ENCODE data around the gene CNNM4.
A peak's percentile ranks its signal among the peaks of the same experiment; 100 is the strongest.

The CNNM4 gene

DNA sequence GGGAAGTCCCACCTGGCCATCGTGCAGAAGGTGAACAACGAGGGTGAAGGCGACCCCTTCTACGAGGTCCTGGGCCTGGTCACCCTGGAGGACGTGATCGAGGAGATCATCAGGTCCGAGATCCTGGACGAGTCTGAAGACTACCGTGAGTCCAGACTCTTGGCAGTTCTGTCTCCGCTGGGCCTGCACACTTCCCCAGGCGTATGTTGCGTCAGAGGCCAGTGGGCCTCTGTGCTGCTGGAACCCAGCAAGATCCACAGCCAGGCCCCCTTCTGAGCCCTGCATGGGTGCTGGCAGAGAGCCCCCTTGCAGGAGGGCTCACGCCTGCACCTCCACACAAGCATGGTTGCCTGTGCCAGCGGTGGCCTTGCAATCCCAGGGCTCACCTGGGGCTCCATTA, 64.4 kb downstream of the CNNM4 start:
- Mint-ChIP-seq H3K36me3 (peaks cover 8% of the 10 kb centered on the region), H3K4me3 (no peak overlapping the region), H3K9me3 (no peaks in the 10 kb centered on the region), H3K27ac (no peak overlapping the region), H3K4me1 (peaks cover 17% of the 10 kb centered on the region), H3K27me3 (no peaks in the 10 kb centered on the region)

DNA sequence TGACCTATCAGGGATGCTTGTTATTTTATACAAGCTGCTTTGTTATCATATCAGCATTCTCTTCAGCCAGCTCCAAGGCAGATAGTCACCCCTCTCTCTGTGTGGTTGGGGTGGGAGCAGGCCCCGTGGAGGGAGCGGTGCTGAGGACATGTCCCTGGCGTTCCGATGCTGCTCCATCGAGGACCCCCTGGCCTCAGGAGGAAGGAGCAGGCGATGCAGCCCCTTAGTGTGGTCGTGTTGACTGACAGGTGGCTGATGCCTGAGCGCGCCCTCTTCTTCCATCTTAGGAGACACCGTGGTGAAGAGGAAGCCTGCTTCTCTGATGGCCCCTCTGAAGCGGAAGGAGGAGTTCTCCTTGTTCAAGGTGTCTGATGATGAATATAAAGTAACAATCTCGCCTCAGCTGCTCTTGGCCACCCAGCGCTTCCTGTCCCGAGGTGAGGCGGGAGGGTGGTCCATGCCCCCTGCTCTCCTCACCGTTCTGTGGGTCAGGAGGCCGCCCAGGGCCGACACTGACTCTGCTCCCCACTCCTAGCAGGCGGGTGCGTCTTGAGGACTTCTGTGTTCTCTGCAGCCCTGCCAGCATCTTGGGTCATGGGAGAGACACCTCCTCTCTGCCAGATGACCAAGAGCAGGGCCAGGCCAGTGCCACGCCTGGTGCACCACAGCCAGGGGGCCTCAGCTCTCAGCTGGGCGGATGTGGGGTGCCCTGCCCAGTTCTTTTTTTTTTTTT, 66.0 kb downstream of the CNNM4 start:
- no peaks in the 10 kb centered on the region for H3K9me3 Mint-ChIP-seq
- H3K36me3 Mint-ChIP-seq, result peaks cover 8% of the 10 kb centered on the region
- H3K4me1 Mint-ChIP-seq, result peaks cover under 1% of the 10 kb centered on the region
- H3K27ac Mint-ChIP-seq, result no peak overlapping the region
- H3K4me3 Mint-ChIP-seq, result no peak overlapping the region
- H3K27me3 Mint-ChIP-seq, result no peaks in the 10 kb centered on the region

DNA sequence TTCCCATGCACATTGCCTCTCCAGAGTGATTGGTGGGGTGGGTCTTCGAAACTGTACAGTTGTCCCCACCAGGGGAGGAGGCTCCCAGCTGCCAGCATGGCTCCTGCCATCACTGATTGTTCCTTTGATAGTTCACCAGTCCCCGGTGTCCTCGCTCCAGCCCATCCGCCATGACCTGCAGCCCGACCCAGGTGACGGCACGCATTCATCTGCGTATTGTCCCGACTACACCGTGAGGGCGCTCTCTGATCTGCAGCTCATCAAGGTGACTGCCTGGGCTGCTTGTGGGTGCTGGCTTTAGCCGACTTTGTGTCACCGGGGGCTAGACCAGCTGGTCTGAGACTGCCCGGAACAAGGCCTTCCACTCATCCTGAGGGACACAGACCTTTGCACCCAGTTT, 67.7 kb downstream of the CNNM4 start:
- Mint-ChIP-seq H3K27me3 (no peaks in the 10 kb centered on the region), H3K36me3 (peaks cover 10% of the 10 kb centered on the region), H3K9me3 (no peaks in the 10 kb centered on the region), H3K4me1 (no peaks in the 10 kb centered on the region), H3K4me3 (no peak overlapping the region), H3K27ac (no peak overlapping the region)

DNA sequence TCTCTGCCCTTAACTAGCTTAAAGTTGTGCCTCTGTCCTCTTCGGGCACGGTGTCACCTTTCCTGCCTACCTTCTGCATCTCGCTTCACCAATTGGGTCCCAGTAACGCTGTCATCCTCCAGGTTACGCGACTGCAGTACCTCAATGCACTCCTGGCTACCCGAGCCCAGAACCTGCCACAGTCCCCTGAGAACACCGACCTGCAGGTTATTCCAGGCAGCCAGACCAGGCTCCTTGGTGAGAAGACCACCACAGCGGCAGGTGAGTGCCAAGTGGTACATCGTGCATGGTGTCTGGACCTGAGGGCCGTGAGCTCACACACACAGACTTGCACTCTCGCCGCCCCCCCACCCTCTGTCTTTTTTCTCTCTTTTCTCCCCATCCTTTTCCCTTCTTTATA, 68.2 kb downstream of the CNNM4 start:
- Mint-ChIP-seq H3K4me3 (no peak overlapping the region), H3K27ac (no peak overlapping the region), H3K36me3 (peaks cover 10% of the 10 kb centered on the region), H3K9me3 (no peaks in the 10 kb centered on the region), H3K27me3 (no peaks in the 10 kb centered on the region), H3K4me1 (no peaks in the 10 kb centered on the region)

DNA sequence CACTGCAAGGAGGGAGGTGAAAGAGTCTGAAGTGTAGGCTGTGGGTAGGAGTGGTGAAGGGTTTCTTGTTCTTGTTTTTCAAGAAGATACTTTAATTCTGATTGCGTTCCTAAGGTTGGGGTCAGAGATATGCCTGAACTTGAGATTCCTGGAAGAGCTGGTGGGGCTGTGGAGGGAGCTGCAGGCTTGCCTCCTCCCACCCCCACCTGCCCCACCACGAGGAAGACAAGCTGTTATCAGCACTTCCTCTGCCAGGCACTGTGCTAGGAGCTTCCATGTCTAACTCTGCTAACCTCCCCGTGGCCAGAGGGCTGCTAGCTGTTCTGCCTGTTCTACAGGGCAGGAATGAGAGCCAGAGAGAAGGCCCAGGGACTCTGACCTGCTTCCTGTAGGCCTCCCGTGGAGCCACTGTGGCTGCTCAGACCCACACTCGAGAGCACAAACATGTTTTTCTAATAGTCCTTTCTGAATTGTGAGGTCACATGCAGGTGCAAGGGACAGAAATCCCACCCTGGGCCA, 69.4 kb downstream of the CNNM4 start:
- no peak overlapping the region for H3K4me3 Mint-ChIP-seq
- no peaks in the 10 kb centered on the region for H3K27me3 Mint-ChIP-seq
- no peak overlapping the region for H3K27ac Mint-ChIP-seq
- peaks cover 10% of the 10 kb centered on the region for H3K36me3 Mint-ChIP-seq
- H3K9me3 Mint-ChIP-seq, result no peaks in the 10 kb centered on the region
- no peaks in the 10 kb centered on the region for H3K4me1 Mint-ChIP-seq

DNA sequence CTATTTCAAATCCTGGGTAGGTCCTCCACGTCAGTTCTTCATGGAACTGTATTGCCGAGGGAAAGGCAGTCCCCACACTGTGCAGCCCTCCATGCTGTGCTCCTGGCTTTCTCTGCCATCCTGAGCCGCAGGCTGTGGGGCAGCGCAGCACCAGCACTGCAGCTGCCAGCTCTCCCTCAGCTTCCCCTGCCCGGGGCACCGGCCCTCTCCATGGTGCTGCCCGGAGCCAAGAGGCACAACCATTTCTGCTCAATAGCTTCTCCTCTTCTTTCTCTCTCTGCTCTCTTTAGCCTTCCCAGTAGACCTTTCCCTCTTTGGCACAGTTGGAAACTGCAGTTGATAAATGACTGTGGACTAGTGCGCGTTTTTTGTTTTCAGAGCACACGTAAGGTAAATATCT, 71.0 kb downstream of the CNNM4 start:
- no peak overlapping the region for H3K27ac Mint-ChIP-seq
- no peaks in the 10 kb centered on the region for H3K27me3 Mint-ChIP-seq
- H3K9me3 Mint-ChIP-seq, result no peaks in the 10 kb centered on the region
- H3K4me3 Mint-ChIP-seq, result no peak overlapping the region
- H3K4me1 Mint-ChIP-seq, result no peaks in the 10 kb centered on the region
- peaks cover 10% of the 10 kb centered on the region for H3K36me3 Mint-ChIP-seq

DNA sequence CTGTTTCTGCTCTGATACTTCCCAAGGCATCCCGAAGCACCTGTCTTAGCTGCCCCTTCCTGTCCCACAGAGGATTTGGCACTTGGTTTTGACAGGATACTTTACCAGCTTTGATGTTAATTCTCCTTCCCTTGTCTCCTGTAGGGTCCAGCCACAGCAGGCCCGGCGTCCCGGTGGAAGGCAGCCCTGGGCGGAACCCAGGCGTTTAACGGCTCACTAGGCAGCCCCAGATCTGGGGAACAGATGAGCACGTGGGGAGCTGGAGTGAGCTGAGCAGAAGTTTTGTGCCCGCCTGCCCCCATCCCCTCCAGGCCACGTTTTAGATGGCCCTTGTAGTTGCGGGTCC, 71.7 kb downstream of the CNNM4 start:
- Mint-ChIP-seq H3K27me3 (no peaks in the 10 kb centered on the region), H3K4me3 (no peak overlapping the region), H3K9me3 (no peaks in the 10 kb centered on the region), H3K36me3 (peaks cover 10% of the 10 kb centered on the region), H3K27ac (no peak overlapping the region), H3K4me1 (no peaks in the 10 kb centered on the region)

DNA sequence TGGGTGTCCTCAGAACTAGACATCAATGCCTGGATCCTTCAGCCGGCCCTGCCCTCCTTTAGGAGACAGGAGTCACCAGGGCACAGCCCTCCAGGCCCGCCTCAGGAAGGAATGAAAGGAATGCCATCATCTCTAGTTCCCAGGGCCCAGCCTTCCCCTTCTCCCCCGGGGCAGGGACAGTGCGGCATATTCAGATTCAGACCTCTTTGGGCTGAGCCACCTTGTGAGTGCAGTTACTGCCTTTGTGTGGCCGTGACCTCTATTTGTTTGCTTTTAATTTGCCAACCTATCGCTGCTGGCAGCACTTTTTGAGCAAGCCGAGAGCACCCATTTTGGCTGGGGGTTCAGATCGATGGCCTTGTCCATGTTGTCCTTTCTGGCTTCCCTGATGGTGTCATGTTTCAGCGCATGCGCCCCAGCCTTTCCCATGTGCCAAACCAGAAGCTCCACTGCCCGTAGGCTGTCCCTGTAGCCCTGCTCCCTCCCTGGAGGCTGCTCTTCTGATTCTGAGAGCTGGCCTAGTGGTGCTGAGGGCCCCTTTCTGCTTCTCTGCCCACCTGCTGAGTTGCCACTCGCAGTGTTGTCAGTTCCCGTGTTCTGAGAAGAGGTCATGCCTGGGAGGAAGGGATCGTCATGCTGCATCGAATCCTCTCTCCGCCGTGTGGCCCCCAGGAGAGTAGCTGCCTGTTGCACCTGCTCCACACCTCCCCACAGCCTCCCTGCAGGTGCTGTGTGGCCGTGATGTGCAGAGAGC, 72.2 kb downstream of the CNNM4 start:
- no peak overlapping the region for H3K4me3 Mint-ChIP-seq
- H3K27me3 Mint-ChIP-seq, result no peaks in the 10 kb centered on the region
- no peaks in the 10 kb centered on the region for H3K4me1 Mint-ChIP-seq
- H3K27ac Mint-ChIP-seq, result no peak overlapping the region
- no peaks in the 10 kb centered on the region for H3K9me3 Mint-ChIP-seq
- peaks cover 10% of the 10 kb centered on the region for H3K36me3 Mint-ChIP-seq

DNA sequence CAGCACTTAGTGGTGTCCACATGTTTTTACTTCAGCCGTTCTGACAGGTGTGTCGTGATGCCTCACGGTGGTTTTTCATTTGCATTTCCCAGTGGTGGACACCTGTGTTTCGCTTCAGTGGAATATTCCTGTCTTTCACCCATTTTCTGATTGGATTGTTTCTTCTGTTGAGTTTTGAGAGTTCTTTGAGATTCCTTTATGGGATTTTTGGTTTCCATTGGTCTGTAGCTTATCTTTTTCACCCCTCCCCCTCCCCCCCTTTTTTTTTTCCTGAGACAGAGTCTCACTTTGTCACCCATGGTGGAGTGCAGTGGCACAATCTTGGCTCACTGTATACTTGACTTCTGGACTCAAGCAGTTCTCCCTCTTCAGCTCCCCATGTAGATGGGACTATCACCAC, 75.1 kb downstream of the CNNM4 start:
- Mint-ChIP-seq H3K27ac (no peak overlapping the region), H3K27me3 (no peaks in the 10 kb centered on the region), H3K4me1 (peaks cover 4% of the 10 kb centered on the region), H3K4me3 (no peak overlapping the region), H3K36me3 (peaks cover 2% of the 10 kb centered on the region), H3K9me3 (no peaks in the 10 kb centered on the region)

DNA sequence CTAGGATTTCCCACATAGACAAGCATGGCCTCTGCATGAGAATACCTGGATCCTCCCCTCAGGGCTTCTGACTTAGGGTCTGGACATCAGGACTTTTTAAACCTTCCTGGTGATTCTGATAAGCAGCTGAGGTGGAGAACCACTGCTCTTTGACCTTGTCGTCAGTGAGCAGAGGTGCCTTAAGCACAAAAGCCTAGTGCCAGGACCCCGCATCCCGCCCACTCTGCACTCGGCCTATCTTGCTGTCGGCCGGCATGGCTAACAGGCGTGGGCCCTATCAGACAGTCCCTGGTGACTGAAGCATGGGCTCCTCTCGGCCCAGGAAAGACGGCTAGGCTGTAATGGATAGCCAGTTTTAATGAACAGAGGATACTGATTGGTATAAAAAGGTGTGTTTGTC, 76.9 kb downstream of the CNNM4 start:
- H3K4me3 Mint-ChIP-seq, result no peak overlapping the region

DNA sequence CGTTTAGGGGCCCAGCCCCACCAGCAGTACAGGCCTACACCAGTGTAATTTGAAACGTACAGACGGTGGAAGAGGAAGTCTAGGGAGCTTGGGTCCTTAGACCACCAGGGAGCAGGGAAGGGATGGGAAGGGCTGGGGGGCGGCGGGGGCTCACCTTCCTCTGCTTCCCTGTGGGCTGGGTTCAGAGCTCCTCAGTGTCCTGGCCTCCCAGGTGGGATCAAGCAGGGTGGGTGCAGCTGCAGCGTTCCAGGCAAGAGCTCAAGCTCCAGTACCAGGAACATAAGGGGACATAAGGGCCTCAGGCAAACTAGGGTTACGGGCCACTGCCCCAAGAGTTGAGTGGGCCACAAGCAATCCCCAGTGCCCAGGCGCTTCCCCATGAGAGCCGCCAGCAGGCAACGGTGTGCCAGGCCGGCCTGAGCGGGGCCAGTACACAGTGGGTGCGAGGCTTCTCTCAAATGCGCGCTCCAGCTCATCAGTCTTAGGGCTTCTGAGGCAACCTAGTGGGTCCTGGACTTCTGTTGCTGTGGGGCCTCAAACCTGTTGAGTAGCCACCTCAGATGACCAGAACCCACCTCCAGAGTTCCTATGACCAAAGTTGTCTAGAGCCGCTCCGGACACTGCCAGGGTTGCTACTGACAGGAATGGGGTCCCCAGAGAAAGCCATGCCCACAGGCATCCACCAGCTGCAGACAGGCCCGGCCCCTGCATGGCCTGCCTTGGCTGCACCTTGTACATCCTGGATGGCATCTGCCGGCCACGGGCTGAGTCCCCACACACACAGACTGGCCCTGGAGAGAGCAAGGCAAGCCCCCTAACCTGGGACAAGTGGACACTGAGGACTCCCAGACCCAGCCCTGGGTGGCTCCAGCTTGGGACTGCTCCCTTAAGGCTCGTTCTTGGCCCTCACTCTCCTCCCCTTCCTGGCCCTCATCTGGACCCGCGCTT, 77.9 kb downstream of the CNNM4 start:
- Mint-ChIP-seq H3K36me3 (no peaks in the 10 kb centered on the region), H3K27ac (no peak overlapping the region), H3K4me3 (no peak overlapping the region), H3K4me1 (peaks cover 8% of the 10 kb centered on the region), H3K27me3 (no peaks in the 10 kb centered on the region), H3K9me3 (no peaks in the 10 kb centered on the region)

More for the DNA sequence above, 76.9 kb downstream of the CNNM4 start:
- Mint-ChIP-seq H3K4me1 (peaks cover 4% of the 10 kb centered on the region), H3K9me3 (no peaks in the 10 kb centered on the region), H3K36me3 (no peaks in the 10 kb centered on the region), H3K27me3 (no peaks in the 10 kb centered on the region), H3K27ac (no peak overlapping the region)

DNA sequence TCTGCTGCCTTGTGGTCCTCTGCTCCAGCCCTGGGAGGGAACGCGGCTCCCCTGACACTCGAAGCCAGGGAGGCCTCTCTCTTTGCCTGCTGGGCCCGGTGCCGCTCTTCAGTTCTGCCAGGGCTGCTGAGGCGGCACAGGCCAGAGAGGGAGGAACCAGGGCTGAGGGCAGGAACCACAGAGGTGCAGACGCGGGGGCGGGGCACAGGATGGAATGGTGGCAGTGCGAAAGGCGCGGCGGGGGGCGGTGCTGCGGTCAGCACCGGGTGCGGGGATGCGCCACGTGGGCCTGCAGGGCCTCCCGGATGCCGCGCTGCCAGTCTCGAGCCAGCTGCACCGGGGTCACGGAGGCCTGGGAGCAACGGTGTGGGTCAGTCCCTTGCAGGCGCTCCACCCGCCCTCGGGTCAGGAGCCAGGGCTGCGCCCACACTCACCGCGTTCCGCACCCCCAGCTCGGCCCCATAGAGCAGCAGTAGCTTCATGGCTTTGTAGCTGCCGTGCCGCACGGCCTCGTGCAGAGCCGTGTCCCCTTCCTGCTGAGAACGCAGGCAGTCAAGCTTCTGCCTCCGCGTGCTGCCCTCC, 78.7 kb downstream of the CNNM4 start:
- no peaks in the 10 kb centered on the region for H3K9me3 Mint-ChIP-seq
- peak overlapping the region; percentile 23 for H3K27ac Mint-ChIP-seq
- no peaks in the 10 kb centered on the region for H3K36me3 Mint-ChIP-seq
- H3K4me1 Mint-ChIP-seq, result peaks cover 8% of the 10 kb centered on the region
- no peaks in the 10 kb centered on the region for H3K27me3 Mint-ChIP-seq
- peak overlapping the region; percentile 44 for H3K4me3 Mint-ChIP-seq

DNA sequence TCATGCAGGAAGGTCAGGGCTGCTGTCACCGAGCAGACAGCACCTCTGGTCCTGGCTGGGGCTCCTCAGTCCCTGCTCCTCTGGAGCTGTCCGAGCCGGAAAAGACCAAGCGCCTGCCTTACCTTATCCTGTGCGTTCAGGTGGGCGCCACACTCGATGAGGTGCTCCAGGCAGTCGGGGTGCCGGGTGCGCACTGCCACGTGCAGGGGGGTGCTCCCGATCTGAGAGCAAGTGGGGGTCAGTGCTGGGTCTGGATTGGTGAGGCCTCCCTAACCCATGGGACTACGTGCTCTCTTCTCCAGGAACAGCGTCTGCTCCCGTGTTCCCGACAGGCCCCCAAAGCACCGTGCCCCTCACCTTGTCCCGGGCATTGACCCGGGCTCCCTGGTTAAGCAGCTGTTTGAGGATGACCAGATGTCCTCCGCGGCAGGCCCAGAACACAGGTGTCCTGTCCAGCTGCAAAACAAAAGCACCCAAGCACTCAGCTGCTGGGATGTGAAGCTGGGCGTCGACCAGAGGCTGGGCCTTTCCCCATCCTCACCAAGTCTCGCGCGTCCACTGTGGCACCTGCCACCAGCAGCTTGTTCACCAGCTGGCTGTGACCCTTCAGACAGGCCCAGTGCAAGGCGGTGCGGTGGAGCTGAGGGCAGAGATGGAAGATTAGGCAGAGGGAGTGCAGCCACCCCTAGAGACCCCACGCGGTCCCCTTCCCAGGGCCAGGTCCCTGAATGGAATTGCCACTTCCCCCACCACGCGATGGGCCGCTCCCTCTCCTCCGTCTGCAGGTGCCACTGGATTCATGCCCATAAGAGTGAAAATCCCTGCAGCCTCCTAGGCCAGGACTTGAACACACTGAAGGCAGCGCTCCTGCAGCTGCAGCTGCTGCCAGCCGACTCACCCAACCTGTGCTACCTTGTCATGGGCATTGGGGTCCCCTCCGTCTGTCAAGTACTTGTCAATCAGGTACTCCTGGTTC, 79.5 kb downstream of the CNNM4 start:
- peak overlapping the region; percentile 23 for H3K27ac Mint-ChIP-seq
- no peaks in the 10 kb centered on the region for H3K27me3 Mint-ChIP-seq

DNA sequence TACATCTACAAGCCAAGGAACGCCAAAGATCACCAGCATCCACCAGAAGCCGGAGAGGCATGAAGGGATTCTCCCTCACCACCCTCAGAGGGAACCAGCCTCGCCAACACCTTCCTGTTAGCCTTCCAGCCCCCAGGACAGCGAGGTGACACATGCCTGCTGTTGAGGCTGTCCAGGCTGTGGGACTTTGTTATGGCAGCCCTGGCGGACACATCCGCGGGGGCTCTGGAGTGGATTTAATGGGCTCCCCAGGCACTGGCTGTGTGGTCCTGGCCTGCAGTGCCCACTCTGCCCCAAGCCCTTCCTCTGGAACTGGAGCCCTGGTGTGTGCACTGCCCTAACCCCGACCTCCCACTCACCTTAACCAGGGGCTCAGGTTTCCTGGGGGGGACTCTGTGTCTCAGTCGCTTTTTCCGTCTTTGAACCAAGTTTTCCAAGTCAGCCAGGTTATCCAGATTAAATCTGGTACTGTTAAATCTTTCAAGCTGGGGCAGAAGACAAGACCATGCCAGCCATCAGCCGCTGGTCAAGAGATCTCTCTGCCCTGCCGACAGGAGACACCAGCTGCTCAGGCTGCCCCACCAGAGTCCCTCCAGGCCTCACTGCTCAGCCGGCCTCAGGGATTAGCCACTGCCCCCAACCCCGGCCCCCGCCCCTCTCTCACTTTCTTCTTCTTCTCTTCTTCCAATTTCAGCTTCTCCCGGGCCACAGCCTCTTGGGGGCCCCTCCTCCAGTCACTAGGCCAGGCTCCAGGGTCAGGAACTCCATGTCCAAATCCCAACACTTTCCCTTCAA, 81.2 kb downstream of the CNNM4 start:
- peaks cover 8% of the 10 kb centered on the region for H3K4me1 Mint-ChIP-seq
- H3K27ac Mint-ChIP-seq, result no peak overlapping the region
- H3K36me3 Mint-ChIP-seq, result peaks cover 2% of the 10 kb centered on the region
- H3K4me3 Mint-ChIP-seq, result no peak overlapping the region
- no peaks in the 10 kb centered on the region for H3K27me3 Mint-ChIP-seq
- H3K9me3 Mint-ChIP-seq, result no peaks in the 10 kb centered on the region

More for the DNA sequence above, 79.5 kb downstream of the CNNM4 start:
- peaks cover 8% of the 10 kb centered on the region for H3K4me1 Mint-ChIP-seq
- H3K36me3 Mint-ChIP-seq, result peaks cover 2% of the 10 kb centered on the region
- no peaks in the 10 kb centered on the region for H3K9me3 Mint-ChIP-seq
- H3K4me3 Mint-ChIP-seq, result peak overlapping the region; percentile 44
